GM19035 (cell line): ENCODE measurements around the gene KCNJ4.
"Not testable (repeated sequence)": the region's sequence is repeated elsewhere in the genome, so short reads cannot be mapped to it uniquely, and the experiment has no call there.

Source experiments
- ATAC-seq: cut with Tn5 transposase; IDR thresholded peaks from one replicate; pipeline ENCODE4 v1.9.1; 2021; ENCODE audit not compliant: unreplicated experiment

The KCNJ4 gene

DNA sequence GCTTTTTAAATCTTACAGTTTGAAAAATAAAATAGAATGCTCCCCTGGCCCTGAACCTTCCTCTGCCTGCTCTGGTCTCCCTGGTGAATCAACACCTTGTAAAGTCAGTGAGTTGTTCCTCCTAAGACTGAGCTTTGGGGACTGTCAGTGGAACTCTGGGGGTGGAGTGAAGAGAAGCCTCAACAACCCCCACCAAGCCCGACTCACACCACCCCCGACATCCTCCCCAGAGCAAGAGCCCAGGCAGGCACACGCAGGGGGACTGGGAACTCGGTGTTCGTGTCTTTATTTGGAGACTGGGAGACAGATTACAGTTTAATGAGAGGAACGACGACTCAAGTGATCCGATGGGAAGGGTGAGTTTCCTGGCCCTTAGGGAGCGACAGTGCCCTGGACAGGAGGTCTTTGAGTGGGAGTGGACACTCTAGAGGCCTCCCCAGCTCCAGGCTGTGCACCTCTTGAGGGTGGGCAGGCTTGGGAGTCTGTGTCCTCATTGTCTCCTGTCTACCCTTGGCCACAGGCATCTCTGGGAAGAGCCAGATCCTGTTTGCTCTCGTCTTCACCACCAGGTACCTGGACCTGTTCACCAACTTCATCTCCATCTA is 19.1 kb upstream of the KCNJ4 start:
- ATAC-seq, result no peak

DNA sequence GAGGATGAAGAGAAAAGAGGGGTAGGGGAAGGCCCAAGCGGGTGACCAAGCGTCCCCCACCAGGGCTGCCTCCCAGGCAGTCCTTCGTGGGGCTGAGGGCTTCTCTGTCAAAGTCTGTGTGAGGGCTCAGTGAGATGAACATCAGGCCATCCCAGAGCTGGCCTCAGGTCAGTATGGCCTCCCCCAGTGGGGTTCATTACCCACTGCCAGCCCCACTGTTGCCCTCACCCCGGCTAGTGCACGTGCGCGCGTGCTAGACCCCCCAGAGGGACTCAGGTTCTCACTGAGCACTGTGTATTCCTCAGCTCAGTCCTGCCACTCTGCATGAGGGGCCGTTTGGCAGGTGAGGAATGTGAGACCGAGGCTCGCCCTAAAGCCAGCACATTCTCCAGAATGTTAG is 16.2 kb upstream of the KCNJ4 start:
- no peak for ATAC-seq

DNA sequence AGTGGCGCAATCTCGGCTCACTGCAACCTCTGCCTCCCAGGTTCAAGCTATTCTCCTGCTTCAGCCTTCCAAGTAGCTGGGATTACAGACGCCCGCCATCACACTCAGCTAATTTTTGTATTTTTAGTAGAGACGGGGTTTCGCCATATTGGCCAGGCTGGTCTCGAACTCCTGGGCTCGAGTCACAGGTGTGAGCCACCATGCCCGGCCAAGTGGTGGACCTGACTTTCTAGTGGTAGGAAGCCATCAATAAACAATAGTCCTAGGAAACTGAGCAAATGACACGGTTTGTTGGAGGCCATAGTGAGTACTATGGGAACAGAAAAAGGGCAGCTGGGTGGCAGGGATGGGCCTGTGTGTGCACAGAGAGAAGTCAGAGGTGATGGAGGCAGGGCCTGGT is 15.2 kb upstream of the KCNJ4 start:
- ATAC-seq, result not testable (repeated sequence)

DNA sequence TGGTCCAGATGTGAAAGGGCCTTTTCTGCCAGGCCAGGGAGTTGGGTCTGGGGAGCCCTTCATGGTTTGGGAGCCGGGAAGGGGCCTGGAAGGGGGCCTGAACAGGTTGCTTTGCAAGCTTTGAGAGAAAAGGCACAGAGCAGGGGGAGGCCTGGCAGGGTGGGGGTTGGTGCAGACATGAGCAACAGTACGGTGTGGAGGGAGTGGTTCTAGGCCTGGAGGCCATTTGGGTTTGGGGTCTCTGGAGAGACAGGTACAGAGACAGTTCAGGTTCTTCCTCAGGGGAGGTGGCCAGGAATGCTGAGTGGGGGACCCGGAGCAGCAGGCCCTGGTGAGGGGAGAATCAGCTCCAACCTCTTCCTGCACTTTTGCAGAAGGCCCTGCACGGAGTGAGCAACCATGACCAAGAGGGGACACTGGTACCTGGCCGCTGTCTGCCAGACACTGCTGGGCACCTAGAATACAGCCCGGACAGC is 14.3 kb upstream of the KCNJ4 start:
- ATAC-seq, result no peak

DNA sequence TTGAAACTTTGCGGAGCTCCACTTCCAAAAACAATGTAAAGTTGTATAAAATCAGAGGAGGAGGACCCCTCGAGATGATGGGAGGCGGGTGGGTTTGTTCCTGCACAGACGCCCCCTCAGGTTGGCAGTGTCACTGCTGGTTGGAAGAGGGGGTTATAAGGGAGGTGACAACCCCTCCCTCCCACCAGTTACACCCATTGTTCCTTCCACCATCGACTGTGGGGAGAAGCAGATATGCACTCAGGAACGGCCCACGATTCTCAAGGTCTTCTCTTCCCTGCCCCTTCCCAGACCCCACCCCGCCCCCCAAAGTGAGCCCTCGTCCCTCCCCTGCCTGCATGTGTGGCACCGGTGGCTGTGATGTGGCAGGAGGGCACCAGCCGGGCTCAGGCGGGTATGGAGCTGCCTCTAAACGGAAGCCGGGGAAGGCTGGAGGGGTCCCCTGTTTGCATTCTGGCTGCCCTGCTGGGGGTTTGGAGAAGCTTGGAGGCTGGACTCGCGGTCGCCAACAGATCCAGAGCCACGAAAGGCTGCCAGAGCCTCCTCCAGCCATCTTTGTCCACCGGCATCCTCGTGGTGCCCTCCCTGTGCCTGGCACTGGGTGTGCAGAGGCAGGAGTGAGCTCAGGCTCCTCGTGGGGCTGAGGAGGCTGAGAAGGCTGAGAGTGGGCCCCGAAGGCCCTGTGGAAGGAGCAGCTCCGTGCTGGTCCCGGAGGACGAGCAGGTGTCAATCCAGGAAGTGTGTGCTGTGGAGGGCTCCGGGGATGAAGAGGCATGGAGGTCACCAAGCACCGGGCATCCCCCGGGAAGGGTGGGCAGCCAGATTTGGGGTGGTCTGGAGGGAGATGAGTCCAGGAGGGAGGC is 13.7 kb upstream of the KCNJ4 start:
- no peak for ATAC-seq

DNA sequence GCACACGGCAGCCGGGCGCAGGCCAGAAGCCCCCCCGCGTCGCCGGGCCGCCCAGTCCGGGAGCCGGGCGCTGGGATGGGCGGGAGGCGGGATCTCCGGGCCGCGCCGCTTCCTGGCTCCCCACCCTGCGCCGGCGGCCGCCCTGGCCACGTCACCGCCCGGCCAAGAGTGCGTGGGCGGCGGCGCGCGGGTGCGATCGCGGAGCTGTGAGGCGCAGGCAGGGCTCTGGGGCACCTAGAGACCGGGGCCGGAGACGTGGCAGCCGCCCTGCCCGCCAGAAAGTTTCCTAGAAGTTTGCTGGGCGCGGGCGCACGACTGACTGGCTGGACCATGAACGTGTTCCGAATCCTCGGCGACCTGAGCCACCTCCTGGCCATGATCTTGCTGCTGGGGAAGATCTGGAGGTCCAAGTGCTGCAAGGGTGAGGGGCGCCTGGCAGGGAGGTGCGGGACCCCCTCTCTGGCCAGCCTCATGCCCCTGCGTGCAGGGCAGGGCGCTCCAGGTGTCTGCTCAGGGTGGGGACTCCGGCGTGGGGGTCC is 13.0 kb upstream of the KCNJ4 start, which contains the start of gene KDELR3:
Gene KDELR3 (plus strand): TSS at position 193 of the 539 bp plus-strand sequence. CDS start 138 bp downstream, at position 331.
- ATAC-seq, result no peak

DNA sequence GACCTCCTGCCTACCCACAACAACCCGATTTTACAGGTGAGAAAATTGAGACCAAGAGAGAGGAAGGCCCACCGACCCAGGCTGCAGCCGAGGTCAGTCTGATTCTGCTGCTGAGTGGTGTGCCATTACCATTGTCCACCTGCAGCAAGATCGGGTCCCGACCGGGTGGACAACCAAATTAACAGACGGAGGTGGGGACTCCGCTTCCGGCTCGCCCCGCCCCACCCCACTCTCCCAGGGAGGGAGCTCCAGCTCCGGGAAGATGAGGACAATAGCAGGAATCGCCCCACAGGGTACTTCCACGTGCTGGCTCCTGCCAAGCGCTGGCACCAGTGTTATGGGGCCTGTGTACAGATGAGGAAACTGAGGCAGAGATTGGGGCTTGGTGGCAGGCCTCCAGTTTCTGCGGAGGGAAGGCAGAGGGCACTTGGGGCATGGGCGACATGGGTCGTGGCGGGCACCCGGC is 12.5 kb upstream of the KCNJ4 start:
- no peak for ATAC-seq

DNA sequence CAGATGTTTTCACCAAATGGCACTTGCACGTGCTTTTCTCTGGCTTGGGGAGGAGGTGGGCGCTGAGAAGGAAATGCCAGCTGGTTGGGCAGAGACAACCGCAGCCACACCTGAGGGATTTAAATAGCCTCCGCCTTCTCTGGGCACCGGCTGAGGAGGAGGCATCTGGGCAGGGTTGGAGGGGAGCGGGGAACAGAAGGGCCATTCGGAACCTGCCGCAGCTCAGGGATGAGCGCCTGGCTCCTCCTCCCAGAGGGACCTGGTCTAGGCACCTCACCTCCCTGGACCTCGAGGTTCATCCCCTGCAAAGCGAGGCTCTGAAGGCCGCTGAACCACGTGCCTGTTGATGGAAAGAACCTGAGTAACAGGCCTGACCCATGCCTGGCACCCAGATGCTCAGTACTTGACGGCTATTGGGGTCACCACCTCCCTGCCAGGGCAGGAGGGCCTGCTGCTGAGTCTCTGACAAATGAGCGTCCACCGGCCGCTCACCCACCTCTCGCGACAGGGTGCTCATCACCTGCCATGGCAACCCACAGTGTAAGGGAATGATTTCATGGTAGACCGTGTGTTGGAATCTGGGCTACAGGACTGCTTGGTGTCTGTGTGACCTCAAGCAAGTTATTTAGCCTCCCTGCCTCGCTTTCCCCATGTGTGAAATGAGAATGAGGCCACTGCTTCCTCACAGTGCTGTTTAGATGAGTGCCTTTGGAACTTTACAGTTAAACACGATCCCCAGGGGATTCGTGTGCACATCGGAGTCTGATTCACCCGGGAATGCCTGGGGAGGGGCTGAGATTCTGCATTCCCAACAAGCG is 10.9 kb upstream of the KCNJ4 start:
- ATAC-seq, result no peak

DNA sequence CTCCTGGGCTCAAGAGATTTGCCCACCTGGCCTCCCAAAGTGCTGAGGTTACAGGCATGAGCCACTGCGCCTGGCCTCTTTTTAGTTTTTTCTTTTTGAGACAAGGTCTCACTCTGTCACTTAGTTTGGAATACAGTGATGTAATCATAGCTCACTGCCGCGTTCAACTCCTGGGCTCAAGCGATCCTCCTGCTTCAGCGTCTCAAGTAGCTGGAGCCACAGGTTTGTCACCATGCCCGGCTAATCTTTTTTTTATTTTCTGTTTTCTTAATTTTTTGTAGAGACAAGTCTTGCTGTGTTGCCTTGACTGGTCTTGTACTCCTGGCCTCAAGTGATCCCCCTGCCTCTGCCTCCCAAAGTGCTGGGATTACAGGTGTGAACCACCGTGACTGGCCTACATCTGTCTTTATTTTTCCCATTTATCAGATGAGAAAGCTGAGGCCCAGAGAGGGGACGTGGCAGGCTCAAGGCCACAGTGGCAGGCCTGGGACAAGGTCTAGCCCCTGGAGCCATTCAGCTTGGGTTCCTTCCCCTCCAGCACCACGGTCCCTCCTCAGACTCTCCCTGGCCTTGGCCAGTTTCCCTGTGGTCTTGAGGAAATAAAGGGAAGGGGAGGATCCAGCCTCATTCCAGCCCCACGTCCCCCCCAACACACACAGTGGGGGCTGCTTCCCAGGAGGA is 10.1 kb upstream of the KCNJ4 start:
- no peak for ATAC-seq

DNA sequence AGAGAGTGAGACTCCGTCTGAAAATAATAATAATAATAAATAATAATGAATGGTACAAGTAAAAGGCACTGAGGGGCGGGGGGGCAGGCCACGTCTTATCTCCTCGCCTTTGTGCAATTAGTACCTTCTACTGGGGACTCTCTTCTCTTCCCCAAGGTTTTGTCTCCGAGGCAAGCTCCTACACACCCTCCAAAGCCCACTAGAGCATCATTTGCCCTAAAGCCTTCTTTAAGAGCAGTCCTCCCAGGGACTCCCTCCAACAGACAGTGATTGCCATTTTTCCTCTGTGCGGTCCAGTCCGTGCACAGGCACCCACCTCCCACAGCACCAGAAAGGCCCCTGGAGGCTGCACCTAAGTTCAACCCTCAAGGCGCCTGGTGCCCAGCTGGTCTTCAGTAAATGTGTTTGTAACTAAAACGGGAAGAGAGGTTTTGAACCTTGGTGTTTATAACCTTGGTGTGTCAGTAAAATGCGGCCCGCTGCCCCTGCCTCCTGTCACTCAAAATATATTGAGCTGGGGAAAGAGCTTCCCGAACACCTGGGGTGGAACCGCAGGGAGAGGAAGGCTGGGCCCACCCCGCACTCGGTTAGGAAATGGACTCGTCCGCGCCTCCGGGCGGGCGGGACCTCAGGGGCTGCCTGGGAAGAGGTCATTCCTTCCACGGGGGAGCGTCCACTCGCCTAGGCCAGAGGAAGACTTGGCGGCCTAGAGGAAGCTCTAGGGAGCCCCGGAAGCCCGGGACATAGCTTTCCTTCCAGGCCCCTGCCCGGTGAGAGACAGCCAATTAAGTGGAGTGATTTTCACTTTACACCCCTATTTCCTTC is 8.2 kb upstream of the KCNJ4 start:
- no peak for ATAC-seq

DNA sequence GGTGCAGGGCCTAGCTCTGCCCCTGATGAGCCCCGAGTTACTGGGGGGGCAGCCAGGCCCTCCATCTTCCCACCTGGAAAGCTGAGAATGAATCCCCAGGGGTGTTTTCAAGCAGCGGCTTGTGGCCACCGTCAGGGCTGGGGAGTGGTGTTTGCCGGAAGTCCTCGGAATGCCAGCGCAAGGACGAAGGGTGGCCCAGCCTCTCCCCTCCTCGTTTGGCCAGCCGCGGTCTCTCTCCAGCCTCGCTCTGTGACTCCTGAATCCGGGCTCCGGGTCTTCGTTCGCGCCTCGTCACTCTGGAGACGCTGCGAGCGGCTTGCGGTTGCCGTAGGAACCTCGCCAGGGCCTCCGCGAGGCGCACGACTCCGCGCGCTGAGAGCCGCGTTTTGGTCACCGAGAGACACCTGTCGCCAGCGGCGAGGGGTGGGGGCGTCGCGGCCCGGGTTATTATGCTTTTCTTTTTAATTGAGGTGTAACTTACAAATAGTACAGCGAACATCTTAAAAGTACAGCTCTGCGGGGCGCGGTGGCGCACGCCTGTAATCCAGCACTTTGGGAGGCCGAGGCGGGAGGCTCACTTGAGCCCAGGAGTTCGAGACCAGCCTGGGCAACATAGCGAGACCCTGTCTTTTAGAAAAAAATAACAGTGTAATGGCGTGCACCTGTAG is 6.5 kb upstream of the KCNJ4 start:
- ATAC-seq, result no peak

DNA sequence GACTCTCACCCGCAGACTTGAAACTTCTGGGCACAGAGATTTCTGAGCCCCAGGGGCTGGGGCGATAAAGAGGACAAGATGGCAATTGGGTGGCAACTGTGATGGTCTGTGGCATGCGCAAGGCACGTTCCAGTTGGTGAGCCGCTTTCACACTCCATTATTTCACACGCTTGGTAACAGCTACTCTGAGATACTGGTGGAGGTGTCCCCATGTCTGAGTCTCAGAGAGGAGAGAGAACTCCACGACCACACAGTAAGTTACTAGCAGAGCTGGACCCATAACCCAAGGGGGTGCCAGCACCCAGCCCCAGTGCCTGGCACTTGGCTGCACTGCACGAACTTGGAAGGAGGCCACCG is 6.0 kb upstream of the KCNJ4 start:
- no peak for ATAC-seq

DNA sequence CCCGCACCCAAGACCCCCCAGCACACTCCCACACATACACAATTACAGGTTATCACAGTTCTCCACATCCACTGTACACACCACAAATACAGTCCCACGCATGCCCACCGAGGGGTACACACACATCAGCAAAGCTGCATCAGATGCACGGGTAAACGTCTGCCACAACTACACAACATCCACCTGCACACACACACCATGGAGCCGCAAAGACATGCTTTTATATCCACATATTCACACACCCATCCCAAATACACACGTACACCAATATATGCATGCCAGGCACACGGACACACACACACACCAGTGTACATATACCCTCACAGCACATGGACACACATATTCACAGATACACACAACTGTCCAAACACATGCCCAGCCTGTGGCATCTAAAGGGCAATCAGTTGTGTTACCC is 5.4 kb upstream of the KCNJ4 start:
- no peak for ATAC-seq

DNA sequence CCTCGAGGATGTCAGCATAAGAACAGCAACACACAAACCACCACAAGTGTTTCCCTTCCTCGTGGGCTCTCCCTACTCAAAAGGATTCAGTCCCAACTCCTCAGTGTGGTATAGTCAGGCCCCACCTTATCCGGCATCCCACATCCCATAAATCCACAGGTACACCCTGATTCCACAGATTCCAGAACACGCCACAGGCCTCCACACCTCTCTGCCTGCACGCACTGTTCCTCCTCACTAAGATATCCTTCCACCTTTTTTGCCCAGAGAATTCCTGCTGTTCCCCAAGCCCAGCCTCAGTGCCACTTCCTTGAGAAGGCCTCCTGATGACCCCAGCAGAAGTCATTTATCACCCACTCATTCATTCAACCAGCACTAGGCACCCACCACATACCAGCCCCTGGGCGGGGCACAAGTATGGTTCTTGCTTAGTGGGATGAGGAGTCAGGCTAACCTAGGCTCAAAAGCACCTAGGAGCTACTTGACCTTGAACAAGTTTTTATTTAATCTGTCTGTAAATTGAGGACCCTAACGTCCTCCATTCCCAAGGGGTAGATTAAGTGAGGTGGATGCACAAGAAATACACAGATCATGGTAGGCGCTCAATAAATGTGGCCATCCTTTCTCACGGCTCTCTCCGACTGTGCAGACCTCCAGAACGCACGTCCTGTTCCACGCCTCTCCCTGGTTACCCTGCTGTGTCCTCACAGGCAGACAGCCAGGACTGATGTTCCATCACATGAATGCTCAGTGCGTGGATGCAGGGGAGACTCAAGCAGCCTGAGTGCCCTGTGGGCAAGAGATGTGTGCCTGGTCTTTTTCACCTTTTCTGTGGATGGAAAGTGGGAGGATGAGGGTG is 2.1 kb upstream of the KCNJ4 start:
- ATAC-seq, result no peak

DNA sequence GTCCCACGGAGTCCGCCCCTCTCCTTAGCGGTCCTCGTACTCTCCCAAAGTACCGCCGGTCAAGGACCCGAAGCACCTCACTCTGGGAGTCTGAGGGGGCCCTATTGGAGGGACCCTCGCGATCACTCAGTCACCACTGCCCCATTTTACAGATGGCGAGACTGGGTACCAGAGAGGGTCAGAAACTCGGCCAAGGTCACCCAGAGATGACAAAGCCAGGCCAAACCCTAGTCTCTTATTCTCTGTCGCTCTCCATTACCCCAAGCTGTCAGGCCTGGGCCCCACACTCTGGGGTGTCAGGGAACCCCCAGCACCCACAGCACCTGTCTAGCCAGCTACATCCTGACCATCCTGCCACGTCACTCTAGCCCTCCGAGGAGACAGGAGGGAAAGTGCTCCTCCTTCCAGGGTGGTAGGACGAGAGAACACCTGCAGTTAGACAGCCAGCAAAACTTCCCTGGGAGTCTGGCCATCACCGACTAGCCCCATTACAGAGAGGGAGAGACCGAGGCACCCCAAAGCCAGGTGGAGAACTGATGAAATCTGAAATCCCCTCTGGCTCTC is 1.4 kb upstream of the KCNJ4 start:
- no peak for ATAC-seq

DNA sequence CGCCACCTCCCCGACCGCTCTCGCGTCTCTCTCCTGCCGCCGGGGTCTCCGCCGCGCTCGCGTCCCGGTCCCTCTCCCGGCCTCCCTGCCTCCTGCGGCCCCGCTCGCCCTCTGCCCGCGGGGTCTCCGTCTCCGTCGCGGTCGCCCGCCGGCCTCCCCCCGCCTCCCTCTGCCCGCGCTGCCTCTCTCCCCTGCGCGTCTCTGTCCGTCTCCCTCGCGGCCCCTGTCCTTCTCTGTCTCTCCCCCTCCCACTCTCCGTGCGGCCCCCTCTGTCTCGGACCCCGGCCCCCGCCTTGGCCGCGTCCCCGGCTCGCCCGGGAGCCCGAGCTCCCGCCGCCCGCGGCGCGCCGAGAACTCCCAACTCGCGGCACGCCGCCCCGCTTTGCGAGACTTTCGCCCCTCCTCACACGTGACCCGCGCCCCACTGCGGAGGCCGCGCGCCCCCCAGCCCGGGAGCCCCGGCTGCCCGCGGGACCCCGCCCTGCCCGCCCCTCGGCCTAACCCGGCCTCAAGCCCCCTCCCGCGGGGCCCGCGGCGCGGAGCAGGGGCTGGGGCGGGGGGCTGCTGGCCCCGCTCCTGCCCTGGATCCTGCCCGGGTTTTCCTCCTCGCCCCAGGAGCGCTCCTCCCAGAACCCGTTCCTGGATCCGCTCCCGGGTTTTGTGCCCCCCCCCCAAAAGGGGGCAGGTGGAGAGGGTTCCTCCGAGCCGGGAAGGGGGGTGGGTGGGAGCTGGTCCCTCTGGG is 702 bp upstream of the KCNJ4 start:
- no peak for ATAC-seq

DNA sequence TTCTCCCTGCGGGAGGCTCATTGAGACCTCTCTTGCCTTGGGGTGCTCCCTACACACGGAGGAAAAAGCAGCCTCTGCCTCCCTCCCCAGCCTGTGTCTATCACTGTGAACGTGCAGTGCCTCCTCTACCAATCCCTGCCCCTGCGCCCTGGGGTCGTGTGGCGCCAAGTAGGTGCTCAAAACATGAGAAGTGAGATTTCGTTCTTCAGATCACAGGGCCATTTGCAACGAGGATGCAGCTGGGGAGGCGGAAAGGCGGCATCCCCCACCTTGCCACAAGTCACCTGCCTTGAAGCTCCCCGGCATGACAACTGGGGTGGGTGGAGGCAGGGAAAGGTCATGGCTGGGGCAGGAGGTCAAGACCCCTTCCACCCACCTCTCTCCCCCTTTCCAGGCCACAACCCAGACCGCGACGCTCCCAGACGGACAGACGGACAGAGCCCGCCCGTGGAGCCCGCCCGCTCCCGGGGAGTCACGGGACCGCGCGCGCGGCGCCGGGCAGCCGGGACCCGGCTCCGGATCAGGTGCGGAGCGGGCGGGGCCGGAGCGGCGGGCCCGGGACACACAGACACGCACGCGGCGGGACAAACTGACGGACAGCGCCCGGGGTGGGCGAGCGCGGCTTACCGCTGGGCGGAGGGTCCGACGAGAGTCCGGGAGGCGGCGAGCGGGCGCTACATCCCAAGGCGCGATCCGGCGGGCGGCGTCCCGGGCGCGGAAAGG is 485 bp downstream of the KCNJ4 start:
- ATAC-seq, result no peak
